ENCODE data around the gene C6orf141. TPM values are rescaled to one million over a fixed set of nuclear protein-coding genes. Genes with fewer than 3 reads are reported as not detected.

Gene C6orf141
- total and polyA plus RNA-seq, 2 of the 13 experiments (the other 11 are each of a cell fraction or from before 2014, with no cell fraction given): 0.07 TPM; not detected in 1

DNA sequence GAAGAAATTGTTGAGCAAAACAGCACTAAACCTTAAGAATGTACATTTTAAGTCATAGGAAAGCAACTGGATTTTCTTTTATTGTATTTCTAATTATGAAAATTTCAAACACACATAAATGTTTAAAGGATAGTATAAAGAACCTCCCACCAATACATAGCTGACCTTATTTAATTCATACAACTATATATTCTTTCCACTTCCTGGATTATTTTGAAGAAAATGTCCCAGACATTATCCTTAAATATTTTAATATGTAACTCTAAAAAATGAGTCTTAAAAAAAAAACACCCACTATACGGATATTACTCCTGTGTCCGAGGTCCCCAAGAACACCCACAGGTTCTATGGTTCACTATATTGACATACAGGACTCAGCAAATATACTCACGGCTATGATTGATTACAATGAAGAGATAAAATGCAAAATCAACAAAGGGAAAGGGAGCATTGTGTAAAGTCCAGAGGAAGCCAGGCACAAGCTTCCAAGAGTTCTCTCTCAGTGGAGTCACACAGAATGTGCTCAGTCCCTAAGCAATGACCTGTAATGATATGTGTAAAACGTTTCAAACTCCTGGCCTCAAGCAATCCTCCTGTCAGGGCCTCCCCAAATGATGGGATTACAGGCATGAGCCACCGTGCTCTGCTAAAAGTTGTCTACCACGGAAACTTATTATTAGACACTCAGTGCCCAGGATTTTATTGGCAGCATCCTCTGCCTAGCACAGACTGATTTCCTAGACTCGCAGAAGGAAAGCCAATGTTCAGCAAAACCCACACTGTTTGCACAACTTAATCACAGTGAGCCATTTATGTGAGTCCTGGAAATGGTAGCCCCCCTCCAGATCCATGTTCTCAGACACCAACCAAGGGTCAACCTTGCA lies 27.5 kb upstream of the C6orf141 start (continued):
- TF ChIP-seq MAZ (IDR thresholded peaks at IDR 0.05; ENCODE audit: borderline replicate concordance, low read depth, low read length): no peak
- TF ChIP-seq MAZ (CRISPR knock-in tag; IDR thresholded peaks at IDR 0.05; ENCODE audit: low read depth): 0 out of 2 replicates have a peak, but pooled peaks have one; percentile 41
- TF ChIP-seq, protein P1, sequence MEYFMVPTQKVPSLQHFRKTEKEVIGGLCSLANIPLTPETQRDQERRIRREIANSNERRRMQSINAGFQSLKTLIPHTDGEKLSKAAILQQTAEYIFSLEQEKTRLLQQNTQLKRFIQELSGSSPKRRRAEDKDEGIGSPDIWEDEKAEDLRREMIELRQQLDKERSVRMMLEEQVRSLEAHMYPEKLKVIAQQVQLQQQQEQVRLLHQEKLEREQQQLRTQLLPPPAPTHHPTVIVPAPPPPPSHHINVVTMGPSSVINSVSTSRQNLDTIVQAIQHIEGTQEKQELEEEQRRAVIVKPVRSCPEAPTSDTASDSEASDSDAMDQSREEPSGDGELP (IDR thresholded peaks at IDR 0.05; ENCODE audit: borderline replicate concordance, low read depth): 0 out of 2 replicates have a peak, but pooled peaks have one; percentile 36
- TF ChIP-seq, protein P2, sequence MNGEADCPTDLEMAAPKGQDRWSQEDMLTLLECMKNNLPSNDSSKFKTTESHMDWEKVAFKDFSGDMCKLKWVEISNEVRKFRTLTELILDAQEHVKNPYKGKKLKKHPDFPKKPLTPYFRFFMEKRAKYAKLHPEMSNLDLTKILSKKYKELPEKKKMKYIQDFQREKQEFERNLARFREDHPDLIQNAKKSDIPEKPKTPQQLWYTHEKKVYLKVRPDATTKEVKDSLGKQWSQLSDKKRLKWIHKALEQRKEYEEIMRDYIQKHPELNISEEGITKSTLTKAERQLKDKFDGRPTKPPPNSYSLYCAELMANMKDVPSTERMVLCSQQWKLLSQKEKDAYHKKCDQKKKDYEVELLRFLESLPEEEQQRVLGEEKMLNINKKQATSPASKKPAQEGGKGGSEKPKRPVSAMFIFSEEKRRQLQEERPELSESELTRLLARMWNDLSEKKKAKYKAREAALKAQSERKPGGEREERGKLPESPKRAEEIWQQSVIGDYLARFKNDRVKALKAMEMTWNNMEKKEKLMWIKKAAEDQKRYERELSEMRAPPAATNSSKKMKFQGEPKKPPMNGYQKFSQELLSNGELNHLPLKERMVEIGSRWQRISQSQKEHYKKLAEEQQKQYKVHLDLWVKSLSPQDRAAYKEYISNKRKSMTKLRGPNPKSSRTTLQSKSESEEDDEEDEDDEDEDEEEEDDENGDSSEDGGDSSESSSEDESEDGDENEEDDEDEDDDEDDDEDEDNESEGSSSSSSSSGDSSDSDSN (CRISPR knock-in tag; IDR thresholded peaks at IDR 0.05): no peak
- TF ChIP-seq, protein P3, sequence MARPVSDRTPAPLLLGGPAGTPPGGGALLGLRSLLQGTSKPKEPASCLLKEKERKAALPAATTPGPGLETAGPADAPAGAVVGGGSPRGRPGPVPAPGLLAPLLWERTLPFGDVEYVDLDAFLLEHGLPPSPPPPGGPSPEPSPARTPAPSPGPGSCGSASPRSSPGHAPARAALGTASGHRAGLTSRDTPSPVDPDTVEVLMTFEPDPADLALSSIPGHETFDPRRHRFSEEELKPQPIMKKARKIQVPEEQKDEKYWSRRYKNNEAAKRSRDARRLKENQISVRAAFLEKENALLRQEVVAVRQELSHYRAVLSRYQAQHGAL (CRISPR knock-in tag; IDR thresholded peaks at IDR 0.05; ENCODE audit: not compliant biosample characterization): no peak
- TF ChIP-seq ZNF251 (CRISPR knock-in tag; IDR thresholded peaks at IDR 0.05): no peak
- TF ChIP-seq GTF3A (CRISPR knock-in tag; conservative IDR thresholded peaks at IDR 0.05): no peak
- peak; percentile 98 for TF ChIP-seq HDAC2 (CRISPR knock-in tag; IDR thresholded peaks at IDR 0.05)
- 0 out of 2 replicates have a peak, but pooled peaks have one; percentile 24 for TF ChIP-seq ZNF547 (CRISPR knock-in tag; IDR thresholded peaks at IDR 0.05)
- TF ChIP-seq, protein P4, sequence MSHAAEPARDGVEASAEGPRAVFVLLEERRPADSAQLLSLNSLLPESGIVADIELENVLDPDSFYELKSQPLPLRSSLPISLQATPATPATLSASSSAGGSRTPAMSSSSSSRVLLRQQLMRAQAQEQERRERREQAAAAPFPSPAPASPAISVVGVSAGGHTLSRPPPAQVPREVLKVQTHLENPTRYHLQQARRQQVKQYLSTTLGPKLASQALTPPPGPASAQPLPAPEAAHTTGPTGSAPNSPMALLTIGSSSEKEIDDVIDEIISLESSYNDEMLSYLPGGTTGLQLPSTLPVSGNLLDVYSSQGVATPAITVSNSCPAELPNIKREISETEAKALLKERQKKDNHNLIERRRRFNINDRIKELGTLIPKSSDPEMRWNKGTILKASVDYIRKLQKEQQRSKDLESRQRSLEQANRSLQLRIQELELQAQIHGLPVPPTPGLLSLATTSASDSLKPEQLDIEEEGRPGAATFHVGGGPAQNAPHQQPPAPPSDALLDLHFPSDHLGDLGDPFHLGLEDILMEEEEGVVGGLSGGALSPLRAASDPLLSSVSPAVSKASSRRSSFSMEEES (CRISPR knock-in tag; IDR thresholded peaks at IDR 0.05): peak; percentile 55; the same call in 1 of the 2 replicates
- TF ChIP-seq FOXA1 (IDR thresholded peaks at IDR 0.05): peak; percentile 100
- TF ChIP-seq FOXA1 (CRISPR knock-in tag; IDR thresholded peaks at IDR 0.05): peak; percentile 100
- peak; percentile 90 for TF ChIP-seq EHMT2 (IDR thresholded peaks at IDR 0.05; ENCODE audit: borderline replicate concordance, low read depth, low read length)
- peak; percentile 72; the same call in 1 of the 2 replicates for TF ChIP-seq ZNF747 (CRISPR knock-in tag; IDR thresholded peaks at IDR 0.05; ENCODE audit: borderline replicate concordance)
- TF ChIP-seq POLR2AphosphoS5 (IDR thresholded peaks at IDR 0.05; ENCODE audit: low read depth, low read length): peak; percentile 53
- TF ChIP-seq MTF2 (CRISPR knock-in tag; IDR thresholded peaks at IDR 0.05; ENCODE audit: borderline replicate concordance): no peak
- peak; percentile 70; the same call in 1 of the 2 replicates for TF ChIP-seq ZMAT3 (CRISPR knock-in tag; conservative IDR thresholded peaks at IDR 0.05)
- peak; percentile 86; the same call in 1 of the 2 replicates for TF ChIP-seq ZNF431 (CRISPR knock-in tag; IDR thresholded peaks at IDR 0.05; ENCODE audit: borderline replicate concordance, low read depth)
- TF ChIP-seq CEBPB (IDR thresholded peaks at IDR 0.05; ENCODE audit: borderline replicate concordance, low read depth, low read length): peak; percentile 73; the same call in 1 of the 2 replicates
- TF ChIP-seq MTA1 (CRISPR knock-in tag; IDR thresholded peaks at IDR 0.05; ENCODE audit: borderline replicate concordance): peak; percentile 41; the same call in 1 of the 2 replicates
- 0 out of 2 replicates have a peak, but pooled peaks have one; percentile 27 for TF ChIP-seq TAF1 (CRISPR knock-in tag; IDR thresholded peaks at IDR 0.05)
- TF ChIP-seq HNF4G (IDR thresholded peaks at IDR 0.05; ENCODE audit: borderline replicate concordance, low read depth, low read length): peak; percentile 97
- peak; percentile 79; the same call in 1 of the 2 replicates for TF ChIP-seq HNF4G (CRISPR knock-in tag; IDR thresholded peaks at IDR 0.05; ENCODE audit: borderline replicate concordance, low read depth)
- TF ChIP-seq NR2F6 (IDR thresholded peaks at IDR 0.05): peak; percentile 80
- peak; percentile 62 for TF ChIP-seq NR2F6 (CRISPR knock-in tag; IDR thresholded peaks at IDR 0.05)

Data from HepG2 (cell line).